ENCODE results near the gene B3GNT5.

- no peak for TF ChIP-seq CTCF (IDR thresholded peaks at IDR 0.05; ENCODE audit: extremely low read depth in 1 of 2, insufficient read depth in 1 of 2, low read depth in 1 of 2, low read length in 2 of 2)
- TF ChIP-seq POLR2A (IDR thresholded peaks at IDR 0.05; ENCODE audit: low read depth, low read length): no peak
- no peak for TF ChIP-seq POLR2AphosphoS5 (IDR thresholded peaks at IDR 0.05; ENCODE audit: insufficient read depth, low read depth, low read length)
- no peak for TF ChIP-seq EZH2 (IDR thresholded peaks at IDR 0.05; ENCODE audit: borderline replicate concordance, low read depth, low read length, severe bottlenecking)
These were observed 38.5 kb downstream of the B3GNT5 start for GRCh38 chr3:183291497-183292031.
